Frontal cortex (tissue), 4 donors: Measurements from ENCODE around the gene DNAH14. TPM values are rescaled to one million over a fixed set of nuclear protein-coding genes. Genes with fewer than 3 reads are reported as not detected.
"Not testable (repeated sequence)": the region's sequence is repeated elsewhere in the genome, so short reads cannot be mapped to it uniquely, and the experiment has no call there.

Experiments
- DNase-seq, 2 donors: peaks; one replicate each; pipeline ENCODE4 v3.0.0; 2012; ENCODE audit warnings: low spot score in 2 of 2
- FAIRE-seq: peaks from 2 replicates; lab custom pipeline; 2012; peaks lifted over from hg19 to GRCh38; lab: Jason Lieb, UNC
- total RNA-seq: library from RNA; depleted of rRNA; stranded (reverse); fragments of >200 nt; gene quantifications from one replicate; pipeline ENCODE4 v1.2.3, GENCODE V29; 2014
- donor health status: control.
- donor health status: control.
- donor health status: control.

DNAH14 gene
- total RNA-seq, 1 donor from 2014 or later: 37.5 TPM

DNA sequence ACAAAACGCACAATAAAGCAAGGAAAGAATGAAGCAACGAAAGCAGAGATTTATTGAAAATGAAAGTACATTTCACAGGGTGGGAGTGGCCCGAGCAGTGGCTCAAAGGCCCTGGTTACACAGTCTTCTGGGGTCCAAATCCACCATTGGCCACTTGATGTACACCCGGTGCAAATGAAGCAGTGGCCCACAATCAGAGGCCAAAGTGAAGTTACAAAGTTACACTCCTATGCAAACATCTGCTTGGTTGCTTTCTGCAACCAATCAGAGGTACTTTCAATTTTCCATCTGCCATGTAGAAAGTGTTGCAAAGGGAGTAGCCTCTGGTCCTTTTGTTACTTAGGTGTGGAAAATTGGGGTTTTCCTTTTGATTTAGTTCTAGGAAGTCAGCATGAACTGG is 10.0 kb upstream of the DNAH14 start:
- FAIRE-seq (no peak), DNase-seq (no peak)

DNA sequence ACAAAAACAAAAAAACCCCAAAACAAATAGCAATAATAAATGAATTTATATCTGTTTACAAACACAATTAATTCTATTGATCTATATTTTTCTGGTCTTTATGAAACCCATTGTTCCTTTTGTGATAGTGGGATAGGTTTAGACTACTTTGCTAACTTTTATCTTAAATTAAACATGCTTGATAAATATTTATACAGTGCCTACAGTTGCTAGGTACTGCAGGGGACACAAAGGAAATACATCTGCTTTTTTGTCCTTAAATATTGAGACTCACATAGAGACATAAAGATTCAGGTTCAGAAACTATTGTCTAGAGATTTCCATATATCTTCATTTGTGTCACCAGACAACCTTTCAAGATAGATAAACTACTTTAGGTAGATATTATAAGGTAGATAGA is 8.5 kb upstream of the DNAH14 start:
- no peak for DNase-seq
- FAIRE-seq: no peak

DNA sequence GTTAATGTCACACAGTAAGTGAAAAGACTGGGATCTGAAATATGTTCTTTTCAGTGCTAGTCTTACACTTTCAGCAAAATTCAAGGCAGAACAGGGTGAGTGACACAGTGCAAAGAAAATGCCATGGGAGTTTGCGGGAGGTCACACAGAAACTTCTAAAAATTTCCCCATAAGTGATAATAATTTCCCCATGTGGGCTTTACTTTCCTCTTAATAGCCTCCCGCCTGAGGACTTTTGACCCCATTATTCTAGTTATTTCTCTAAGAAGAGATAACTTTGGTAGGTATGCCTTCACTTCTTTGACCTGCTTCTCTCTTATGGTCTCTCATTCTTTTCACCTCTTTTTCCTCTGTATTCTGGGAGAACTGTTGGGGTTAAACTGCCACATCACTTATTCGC is 8.1 kb upstream of the DNAH14 start:
- FAIRE-seq (no peak), DNase-seq (no peak)

DNA sequence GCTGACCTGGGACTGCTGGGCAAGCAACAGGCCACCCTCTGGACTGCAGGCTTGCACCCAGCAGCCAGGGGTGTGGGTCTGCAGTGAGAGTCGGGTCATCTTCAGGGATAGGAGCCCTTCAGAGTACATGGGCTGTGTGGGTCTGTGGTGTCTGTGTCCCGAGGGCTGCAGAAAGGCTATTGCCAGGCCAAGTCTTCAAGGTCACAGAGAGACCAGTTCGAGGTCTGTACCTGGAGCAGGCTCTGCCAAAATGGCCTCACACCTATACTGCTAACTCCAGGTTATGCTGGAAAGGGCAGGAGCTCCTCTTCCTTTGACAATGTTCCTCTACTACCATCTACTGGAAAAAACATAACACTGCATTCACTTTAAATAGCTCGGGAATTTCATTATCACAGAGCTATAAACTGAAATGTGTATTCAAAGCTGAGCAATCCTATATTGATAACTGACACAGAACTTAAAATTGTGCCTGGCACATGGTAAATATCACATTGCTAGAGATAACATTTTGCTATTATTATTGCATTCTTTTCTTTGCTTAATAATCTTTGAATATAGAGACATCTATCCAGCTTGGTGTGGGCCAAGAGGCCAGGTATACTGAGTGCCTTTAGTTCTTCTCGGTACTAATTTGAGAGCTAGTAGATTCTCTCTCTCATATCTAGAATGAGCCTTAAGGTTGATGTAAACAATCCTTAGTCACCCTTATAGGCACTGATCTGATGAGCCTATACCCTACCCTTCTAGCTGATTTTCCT is 6.9 kb upstream of the DNAH14 start:
- FAIRE-seq: peak; percentile 59
- DNase-seq: peak in 1 of 2 donors; percentile 51

DNA sequence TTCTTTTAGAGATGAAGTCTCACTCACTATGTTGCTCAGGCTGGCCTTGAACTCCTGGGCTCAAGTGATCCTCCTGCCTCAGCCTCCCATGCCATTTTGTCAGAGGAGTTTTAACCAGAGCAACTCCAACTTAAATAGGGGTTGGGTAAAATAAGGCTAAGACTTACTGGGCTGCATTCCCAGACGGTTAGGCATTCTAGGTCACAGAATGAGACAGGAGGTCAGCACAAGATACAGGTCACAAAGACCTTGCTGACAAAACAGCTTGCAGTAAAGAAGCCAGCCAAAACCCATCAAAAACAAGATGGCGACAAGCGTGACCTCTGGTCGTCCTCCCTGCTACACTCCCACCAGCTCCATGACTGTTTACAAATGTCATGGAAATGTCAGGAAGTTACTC is 5.7 kb upstream of the DNAH14 start:
- no peak for DNase-seq
- no peak for FAIRE-seq

DNA sequence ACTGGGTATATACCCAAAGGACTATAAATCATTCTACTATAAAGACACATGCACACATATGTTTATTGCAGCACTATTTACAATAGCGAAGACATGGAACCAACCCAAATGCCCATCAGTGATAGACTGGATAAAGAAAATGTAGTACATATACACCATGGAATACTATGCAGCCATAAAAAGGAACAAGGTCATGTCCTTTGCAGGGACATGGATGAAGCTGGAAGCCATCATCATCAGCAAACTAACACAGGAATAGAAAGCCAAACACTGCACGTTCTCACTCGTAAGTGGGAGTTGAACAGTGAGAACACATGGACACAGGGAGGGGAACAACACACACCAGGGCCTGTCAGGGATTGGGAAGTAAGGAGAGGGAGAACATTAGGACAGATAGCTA is 1.8 kb upstream of the DNAH14 start:
- FAIRE-seq, DNase-seq: not testable (repeated sequence)

DNA sequence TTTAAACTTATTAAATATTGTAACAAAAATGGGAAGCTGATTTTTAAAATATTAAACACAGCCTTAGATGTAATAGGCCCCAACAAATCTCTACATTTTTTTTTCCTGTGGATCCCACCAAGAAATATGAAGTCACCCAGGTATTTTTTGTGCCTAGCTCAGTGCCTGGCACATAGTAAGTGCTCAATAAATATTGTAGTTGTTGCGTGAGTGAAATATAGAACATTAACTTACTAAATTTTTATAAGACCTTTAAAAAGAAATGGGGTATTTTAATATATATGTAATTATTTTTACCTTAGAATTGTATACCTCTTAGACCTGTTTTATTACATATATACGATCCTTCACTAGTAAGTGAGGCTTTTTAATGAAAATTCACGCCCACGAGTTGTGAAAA is 569 bp upstream of the DNAH14 start:
- no peak for FAIRE-seq

DNA sequence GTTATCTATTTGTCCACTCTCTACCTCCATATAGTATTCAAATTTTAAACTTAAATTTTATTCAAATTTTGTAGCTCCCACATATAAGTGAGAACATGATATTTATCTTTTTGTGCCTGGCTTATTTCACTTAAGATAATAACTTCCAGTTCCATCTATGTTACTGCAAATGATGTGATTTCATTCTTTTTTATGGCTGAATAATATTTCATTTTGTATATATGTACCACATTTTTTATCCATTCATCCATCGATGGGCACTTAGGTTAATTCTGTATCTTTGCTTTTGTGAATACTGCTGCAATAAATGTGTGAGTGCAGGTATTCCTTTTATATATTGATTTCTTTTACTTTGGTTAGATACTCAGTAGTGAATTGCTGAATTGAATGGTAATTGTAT is 2.1 kb downstream of the DNAH14 start:
- FAIRE-seq: no peak
- no peak for DNase-seq

More for the DNA sequence above, 569 bp upstream of the DNAH14 start:
- no peak for DNase-seq

DNA sequence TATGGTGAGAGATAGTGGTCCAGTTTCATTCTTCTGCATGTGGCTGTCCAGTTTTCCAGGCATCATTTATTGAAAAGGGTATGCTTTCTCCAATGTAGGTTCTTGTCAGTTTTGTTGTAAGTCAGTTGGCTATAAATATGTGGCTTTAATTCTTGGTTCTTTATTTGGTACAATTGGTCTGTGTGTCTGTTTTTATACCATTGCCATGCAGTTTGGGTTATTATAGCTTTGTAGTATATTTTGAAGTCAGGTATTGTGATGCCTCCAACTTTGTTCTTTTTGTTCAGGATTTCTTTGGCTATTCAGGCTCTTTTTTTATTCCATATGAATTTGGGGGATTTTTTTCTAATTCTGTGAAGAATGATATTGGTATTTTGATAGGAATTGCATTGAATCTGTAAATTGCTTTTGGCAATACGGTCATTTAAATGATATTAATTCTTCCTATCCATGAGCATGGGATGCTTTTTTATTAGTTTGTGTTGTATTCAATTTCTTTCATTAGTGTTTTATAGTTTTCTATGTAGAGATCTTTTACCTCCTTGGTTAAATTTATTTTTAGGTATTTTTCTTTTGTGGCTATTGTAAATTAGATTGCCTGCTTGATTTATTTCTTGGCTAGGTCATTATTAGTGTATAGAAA is 3.3 kb downstream of the DNAH14 start:
- FAIRE-seq (no peak), DNase-seq (no peak)

DNA sequence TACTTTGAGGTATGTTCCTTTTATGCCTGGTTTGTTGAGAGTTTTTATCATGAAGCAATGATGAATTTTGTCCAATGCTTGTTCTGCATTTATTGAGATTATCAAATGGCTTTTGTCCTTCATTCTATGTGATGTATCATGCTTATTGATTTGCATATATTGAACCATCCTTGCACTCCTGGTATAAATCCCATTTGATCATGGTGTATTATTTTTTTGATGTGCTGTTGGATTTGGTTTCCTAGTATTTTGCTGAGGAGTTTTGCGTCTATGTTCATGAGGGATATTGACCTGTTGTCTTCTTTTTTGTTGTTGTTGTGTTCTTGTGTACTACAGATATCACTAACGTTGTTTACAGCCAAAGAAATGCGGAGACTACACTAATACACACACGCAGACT is 4.1 kb downstream of the DNAH14 start:
- no peak for FAIRE-seq
- no peak for DNase-seq

DNA sequence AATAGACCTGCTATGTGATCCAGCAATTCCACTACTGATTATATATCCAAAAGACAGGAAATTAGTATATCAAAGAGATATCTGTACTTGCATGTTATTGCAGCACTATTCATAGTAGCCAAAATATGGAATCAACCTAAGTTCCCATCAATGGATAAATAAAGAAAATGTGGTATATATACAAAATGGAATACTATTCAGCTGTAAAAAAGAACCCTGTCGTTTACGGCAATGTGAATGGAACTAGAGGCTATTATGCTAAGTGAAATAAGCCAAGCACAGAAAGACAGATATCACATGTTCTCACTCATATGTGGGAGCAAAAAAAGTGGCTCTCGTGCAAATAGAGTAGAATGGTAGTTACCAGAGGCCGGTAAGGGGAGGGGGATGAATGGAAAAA is 9.2 kb downstream of the DNAH14 start:
- no peak for FAIRE-seq
- no peak for DNase-seq

DNA sequence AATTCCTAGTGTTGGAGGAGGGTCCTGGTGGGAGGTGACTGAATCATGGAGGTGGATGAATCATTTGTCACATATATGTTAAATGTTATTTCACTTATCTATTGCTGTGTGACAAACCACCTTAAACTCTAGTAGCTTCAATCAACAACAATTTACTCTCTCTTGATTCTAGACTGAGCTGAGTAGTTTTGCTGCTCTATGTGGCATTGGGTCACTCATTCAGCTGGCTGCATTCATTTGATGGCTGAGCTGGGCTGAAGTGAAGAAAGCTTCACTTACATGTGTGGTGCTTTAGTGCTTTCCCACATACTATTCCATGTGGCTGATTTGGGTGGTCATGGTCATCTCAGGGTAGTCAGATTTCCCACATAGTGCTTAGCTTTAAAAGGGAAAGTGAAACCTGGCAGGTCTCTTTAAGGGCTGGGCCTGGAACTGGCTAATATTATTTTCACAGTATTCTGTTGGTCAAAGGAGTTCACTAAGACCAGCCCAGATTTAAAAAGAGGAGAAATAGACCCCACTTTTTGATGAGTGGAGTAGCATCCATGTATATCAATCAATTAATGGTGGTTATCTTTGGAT is 10.5 kb downstream of the DNAH14 start:
- DNase-seq (no peak), FAIRE-seq (no peak)

DNA sequence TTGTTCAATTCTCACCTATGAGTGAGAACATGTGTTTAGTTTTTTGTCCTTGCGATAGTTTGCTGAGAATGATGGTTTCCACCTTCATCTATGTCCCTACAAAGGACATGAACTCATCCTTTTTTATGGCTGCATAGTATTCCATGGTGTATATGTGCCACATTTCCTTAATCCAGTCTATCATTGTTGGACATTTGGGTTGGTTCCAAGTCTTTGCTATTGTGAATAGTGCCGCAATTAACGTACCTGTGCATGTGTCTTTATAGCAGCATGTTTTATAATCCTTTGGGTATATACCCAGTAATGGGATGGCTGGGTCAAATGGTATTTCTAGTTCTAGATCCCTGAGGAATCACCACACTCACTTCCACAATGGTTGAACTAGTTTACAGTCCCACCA is 11.3 kb downstream of the DNAH14 start:
- FAIRE-seq, DNase-seq: not testable (repeated sequence)

DNA sequence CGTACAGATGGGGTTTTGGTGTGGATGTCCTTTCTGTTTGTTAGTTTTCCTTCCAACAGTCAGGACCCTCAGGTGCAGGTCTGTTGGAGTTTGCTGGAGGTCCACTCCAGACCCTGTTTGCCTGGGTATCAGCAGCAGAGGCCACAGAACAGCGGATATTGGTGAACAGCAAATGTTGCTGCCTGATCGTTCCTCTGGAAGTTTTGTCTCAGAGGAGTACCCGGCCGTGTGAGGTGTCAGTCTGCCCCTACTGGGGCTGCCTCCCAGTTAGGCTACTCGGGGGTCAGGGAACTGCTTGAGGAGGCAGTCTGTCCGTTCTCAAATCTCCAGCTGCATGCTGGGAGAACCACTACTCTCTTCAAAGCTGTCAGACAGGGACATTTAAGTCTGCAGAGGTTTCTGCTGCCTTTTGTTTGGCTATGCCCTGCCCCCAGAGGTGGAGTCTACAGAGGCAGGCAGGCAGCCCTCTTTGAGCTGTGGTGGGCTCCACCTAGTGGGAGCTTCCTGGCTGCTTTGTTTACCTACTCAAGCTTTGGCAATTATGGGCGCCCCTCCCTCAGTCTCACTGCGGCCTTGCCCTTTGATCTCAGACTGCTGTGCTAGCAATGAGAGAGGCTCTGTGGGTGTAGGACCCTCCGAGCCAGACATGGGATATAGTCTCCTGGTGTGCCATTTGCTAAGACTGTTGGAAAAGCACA is 16.3 kb downstream of the DNAH14 start:
- FAIRE-seq, DNase-seq: not testable (repeated sequence)

DNA sequence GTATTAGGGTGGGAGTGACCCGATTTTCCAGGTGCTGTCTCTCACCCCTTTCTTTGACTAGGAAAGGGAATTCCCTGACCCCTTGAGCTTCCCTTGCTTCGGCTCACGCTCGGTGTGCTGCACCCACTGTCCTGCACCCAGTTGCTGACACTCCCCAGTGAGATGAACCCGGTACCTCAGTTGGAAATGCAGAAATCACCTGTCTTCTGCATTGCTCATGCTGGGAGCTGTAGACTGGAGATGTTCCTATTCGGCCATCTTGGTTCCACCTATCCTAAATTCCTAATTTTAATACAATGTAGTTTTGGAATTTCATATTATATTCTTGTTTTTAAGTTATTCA is 16.8 kb downstream of the DNAH14 start:
- not testable (repeated sequence) for DNase-seq, FAIRE-seq

DNA sequence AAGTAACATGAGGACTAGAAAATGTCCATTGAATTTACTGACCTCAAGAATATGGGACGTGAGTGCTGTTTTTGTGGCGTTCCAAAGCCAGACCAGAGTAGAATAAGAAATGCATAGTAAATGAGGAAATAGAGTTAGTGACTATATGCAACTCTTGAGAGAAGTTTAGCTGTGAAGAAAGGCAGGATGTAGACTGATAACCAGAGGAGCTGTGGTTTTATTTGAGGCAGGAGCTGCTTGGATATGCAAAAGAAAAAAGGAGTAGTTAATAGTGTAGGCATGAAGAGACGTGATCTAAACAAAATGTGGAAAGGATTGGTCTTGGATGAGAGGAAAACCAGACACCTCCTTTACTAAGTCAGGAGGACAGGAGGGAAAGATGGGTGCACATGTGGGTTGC is 28.2 kb downstream of the DNAH14 start:
- FAIRE-seq (no peak), DNase-seq (no peak)

DNA sequence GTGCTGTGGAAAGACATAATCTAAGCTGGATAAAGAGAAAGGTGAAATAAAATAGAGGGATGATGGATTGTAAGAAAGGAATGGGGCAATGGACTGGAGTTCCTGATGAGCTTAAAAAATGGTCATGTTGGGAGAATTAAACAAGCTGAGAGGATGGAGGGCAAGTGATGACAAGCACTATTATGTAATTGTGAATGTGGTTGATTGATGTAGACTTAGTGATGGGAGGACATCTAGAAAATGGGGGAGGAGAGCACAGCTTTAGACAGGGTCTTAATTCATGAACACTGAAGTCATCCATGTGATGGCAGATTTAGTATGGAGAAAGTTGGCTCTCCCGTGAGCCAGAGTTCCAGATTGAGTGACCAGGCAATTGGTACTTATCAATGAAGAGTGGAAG is 29.0 kb downstream of the DNAH14 start:
- FAIRE-seq (no peak), DNase-seq (no peak)

DNA sequence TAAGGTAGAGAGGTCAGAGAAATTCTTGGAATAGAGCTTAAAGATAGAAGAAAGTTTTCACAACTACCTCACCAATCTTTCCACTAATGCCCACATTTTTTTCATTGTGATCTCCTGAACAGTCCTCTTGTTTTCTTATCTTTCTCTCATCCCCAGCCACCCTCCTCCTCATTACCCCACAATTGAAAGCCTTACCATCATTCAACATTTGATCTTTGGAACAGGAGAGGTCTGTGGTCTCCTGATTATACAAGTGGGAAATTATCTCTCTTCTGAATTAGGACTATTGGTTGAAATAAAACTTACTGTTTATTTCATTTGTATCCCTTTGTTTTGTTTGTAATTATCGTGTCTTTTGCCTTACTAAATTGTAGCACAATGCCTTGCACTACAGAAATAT is 29.6 kb downstream of the DNAH14 start:
- FAIRE-seq (no peak), DNase-seq (no peak)

DNA sequence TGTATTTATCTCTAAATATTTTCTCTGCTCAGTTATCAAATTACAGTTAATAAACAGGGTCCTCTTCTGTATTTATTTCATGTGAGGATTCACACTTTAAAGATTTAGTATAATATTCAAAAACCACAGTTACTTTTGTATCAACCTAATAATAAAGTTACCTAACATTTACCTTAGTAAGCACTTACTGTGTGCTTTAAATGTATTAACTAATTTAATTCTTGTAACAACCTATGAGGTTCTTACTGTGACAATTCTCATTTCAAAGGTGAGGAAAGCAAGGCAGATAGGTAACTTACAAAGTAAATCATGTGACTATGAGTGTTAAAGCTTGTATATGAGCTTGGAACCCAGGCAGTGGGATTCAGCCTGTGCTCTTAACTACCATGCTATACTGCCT is 30.2 kb downstream of the DNAH14 start:
- FAIRE-seq: no peak

DNA sequence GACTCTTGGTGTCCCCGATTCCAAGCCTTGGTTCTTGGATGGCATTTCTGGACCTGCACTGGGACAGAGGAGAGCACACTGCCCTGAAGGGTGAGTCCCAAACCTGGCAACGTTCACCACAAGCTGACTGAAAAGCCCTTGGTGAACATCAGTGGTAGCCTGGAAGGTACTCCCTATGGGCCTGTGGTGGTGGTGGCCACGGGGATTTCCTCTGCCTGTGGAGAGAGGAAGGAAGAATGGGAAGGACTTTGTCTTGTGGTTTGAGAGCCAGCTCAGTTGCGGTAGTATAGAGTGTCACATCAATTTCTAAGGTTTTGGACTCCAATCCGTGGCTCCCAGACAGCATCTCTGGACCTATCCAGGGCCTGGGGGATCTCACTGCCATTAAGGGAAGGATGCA is 50.7 kb downstream of the DNAH14 start:
- DNase-seq: no peak
- FAIRE-seq: no peak

More for the DNA sequence above, 30.2 kb downstream of the DNAH14 start:
- no peak for DNase-seq

DNA sequence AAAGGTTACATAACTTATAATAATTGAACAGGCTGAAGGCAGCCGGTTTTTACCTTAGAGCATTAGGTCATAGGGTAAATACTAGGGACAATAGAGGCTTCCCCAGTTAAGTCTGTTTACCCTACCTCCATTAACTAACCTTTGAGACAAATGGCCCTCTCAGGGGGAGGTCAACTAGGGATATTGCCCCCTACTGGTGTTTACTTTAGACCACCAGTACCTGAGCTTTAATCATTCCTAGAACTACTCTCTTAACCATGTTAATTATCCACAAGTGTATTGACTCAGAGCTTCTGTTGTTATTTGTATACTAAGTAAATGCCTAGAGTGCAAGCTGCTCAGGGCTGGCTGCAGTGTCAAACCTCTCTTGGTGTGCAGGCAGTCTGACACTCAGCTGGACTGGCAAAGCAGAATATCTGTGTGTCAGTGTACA is 52.5 kb downstream of the DNAH14 start:
- not testable (repeated sequence) for DNase-seq, FAIRE-seq
